ENCODE data around the gene FOXA3.
A peak's percentile ranks its signal among the peaks of the same experiment; 100 is the strongest.

FOXA3 gene

GRCh38 chr19:45863840-45864628 is at the start of gene FOXA3:
Gene FOXA3, plus strand, starts transcription at chr19:45864326. Its CDS starts 131 bp downstream, at chr19:45864457.
- no peak for DNase-seq (ENCODE audit: low read depth)
- peak within 1 kb of the TSS; percentile 51 for H3K4me3 ChIP-seq (ENCODE audit: low read length)
- peak; percentile 29 for TF ChIP-seq CTCF (conservative IDR thresholded peaks at IDR 0.05; ENCODE audit: low read length)

DNA sequence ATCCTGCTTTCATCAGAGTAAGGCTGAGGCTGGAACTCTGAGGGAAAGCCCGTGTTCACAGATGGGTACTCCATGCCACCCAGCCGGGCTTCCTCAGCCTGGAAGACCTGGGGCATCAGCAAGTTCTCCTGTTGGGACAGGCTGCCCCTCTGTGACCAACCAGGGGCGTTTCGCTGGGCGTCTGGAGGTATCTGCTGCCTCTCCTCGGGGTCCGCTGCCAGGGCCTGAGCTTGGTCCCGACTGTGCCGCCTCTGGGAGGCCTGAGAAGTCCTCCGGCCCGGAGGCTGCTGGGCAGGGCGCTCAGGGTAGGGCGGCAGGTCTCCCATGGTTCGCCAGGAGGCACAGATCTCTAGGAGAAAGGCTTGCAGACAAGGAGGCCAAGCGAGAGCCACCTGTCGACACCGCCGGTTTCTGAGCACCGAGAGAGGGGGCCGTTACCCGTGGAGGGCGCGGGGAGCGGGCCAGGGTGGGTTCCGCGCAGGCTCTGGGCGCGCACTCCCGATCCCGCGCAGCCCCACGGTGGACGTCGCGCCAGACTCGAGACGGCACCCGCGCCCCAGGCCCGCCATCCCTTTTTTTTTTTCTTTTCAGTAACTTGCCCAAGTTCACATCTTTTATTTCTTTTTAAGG is 49.2 kb upstream of the FOXA3 start, which contains the start of gene RSPH6A:
Gene RSPH6A, minus strand, starts transcription at position 458 of the 630 bp plus-strand sequence. Its CDS starts 132 bp downstream, at position 326.
- DNase-seq (ENCODE audit: low read depth) = no peak
- no peak within 1 kb of the TSS for H3K4me3 ChIP-seq (ENCODE audit: low read length)
- TF ChIP-seq CTCF (conservative IDR thresholded peaks at IDR 0.05; ENCODE audit: low read length) = no peak

DNA sequence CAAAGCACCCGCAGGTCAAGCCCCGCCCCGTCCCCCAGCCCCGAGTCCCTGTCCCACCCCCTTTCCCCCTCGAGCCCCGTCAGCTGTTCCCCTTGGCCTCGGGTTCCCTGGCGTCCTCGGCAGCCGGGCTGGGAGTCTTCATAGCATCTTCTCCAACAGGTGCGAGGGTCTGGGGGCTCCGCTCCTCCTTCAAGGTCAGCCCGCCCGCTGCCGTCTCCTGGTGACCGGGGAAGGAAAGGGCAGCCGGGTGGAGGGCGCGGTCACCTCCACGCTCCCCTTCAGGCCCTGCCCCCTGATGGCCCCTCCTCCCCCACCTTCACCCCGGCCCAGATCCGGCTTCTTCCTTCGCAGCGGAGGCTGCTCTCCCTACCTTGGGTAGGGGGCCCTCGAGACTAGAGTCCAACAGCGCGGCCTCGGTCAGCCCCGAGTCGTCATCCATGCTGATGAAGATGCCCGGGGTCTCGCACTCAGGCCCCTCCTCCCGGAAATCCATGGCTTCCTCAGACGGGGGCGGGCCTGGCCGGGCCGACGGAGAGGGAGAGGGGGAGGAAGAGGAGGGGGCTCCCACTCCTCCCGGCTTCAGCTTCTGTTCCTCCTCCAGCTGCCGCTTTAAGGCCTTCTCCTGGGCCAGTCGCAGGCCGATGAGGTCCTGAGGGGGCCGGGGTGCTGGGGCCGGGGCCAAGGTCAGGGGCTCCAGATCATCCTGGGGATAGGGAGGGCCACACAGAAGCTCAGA is 48.5 kb upstream of the FOXA3 start:
- DNase-seq (ENCODE audit: low read depth) = no peak
- H3K4me3 ChIP-seq (ENCODE audit: low read length) = no peak overlapping the region
- TF ChIP-seq CTCF (conservative IDR thresholded peaks at IDR 0.05; ENCODE audit: low read length) = no peak

- H3K4me3 ChIP-seq (ENCODE audit: low read length) = no peak overlapping the region
Measured at GRCh38 chr19:45816236-45817009, 47.7 kb upstream of the FOXA3 start.

DNA sequence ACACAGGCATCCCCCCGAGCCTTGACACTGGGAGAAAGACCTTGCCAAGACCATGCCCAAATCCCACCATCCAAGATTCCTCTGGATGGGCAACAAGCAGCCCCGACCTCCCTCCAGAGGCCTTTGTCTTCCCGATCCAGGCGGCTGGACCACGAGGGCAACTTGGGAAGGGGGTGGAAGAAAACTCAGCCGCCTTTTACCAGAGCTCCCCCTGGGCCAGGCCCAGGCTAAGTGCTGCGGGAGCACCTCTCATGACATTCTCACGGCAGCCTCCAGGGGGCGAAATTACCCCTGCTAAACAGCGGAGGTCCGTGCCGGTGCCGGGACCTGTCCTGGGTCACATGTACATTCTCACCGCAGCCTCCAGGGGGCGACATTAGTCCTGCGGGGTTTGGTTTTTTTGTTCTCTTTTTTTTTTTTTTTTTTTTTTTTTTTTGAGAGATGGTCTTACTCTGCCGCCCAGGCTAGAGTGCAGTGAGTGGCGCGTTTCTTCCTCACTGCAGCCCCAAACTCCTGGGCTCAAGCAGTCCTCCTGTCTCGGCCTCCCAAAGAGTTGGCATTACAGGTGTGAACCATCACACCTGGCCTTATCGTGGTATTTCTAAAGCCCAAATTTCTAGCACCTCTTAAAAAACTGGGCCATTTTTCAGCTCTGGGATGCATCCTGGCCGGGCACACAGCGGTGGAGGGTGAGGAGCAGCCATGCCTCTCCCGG is 47.0 kb upstream of the FOXA3 start:
- DNase-seq (ENCODE audit: low read depth) = peak; percentile 90
- no peak overlapping the region for H3K4me3 ChIP-seq (ENCODE audit: low read length)
- TF ChIP-seq CTCF (conservative IDR thresholded peaks at IDR 0.05; ENCODE audit: low read length) = peak; percentile 91

More at GRCh38 chr19:45816236-45817009, 47.7 kb upstream of the FOXA3 start:
- no peak for TF ChIP-seq CTCF (conservative IDR thresholded peaks at IDR 0.05; ENCODE audit: low read length)
- DNase-seq (ENCODE audit: low read depth) = no peak

DNA sequence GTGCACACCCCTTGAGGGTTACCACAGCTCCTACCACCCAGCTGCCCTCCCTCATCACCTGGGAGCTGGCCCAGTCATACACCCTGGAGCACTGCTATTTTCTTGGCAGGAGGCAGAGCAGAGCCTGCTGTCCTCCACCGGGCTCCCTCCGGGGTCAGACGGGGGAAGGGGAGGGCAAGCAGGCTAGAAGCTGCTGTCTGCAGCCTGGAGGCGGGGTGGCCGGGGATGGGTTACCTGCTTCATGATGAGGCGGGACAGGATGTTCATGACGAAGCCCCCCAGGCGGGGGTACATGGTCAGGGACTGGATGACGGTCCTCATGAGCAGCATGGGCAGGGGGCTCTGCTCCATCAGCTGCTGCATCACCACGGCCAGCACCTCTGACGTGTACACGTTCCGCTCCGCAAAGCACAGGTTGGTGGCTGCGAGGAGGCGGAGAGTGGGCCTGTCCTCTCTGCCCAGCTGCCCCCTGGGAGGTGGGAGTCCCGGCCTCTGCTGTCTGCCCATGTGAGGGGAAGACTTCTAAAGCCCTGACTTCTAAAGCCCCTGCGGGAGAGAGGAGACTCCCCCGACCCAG is 46.3 kb upstream of the FOXA3 start:
- DNase-seq (ENCODE audit: low read depth) = no peak
- H3K4me3 ChIP-seq (ENCODE audit: low read length) = no peak overlapping the region
- TF ChIP-seq CTCF (conservative IDR thresholded peaks at IDR 0.05; ENCODE audit: low read length) = no peak
